ENCODE data around the gene RIBC2. TPM values are rescaled to one million over a fixed set of nuclear protein-coding genes. Genes with fewer than 3 reads are reported as not detected.

The RIBC2 gene
- total RNA-seq, 4 donors from 2014 or later = not detected

- no peaks in the 10 kb centered on the region for H3K27me3 ChIP-seq
- intact Hi-C loops (cut with DNase I; ENCODE audit: low total_unique reads) = no loop called here
- no peaks in the 10 kb centered on the region for H3K4me1 ChIP-seq
- H3K36me3 ChIP-seq = no peaks in the 10 kb centered on the region
- no peak overlapping the region for H3K27ac ChIP-seq
- in situ Hi-C loops (cut with MboI; ENCODE audit: low pct_ligation_motif_present in 1 of 4, low pct_unique_long_range_greater_than_20kb in 1 of 4, low sequenced_read_pairs in 3 of 4) = loop anchor here in 2 of 4 donors (5.0 kb wide), 1 partner anchor 158 kb away; no protein-coding TSS in a partner anchor
- H3K9me3 ChIP-seq = no peaks in the 10 kb centered on the region
- no peak for DNase-seq
- no peak for TF ChIP-seq POLR2AphosphoS5 (IDR thresholded peaks at IDR 0.05)
- TF ChIP-seq EP300 (IDR thresholded peaks at IDR 0.05; ENCODE audit: low read depth) = no peak
- no peak for TF ChIP-seq CTCF (IDR thresholded peaks at IDR 0.05)
- no peak for TF ChIP-seq POLR2A (IDR thresholded peaks at IDR 0.05)
- WGBS, 2 donors (ENCODE audit: low coverage in 1 of 2) = 94 to 100% methylated on average over 1 to 23 of the region's 23 CpGs
- no peak overlapping the region for H3K4me3 ChIP-seq
Measured at GRCh38 chr22:45425531-45426265, 12.2 kb downstream of the RIBC2 start.

- Histone ChIP-seq H3K4me3 (no peak overlapping the region), H3K27me3 (no peaks in the 10 kb centered on the region), H3K27ac (no peak overlapping the region), H3K36me3 (no peaks in the 10 kb centered on the region), H3K4me1 (no peaks in the 10 kb centered on the region), H3K9me3 (no peaks in the 10 kb centered on the region)
- intact Hi-C loops (cut with DNase I; ENCODE audit: low total_unique reads) = no loop called here
- in situ Hi-C loops (cut with MboI; ENCODE audit: low pct_ligation_motif_present in 1 of 4, low pct_unique_long_range_greater_than_20kb in 1 of 4, low sequenced_read_pairs in 3 of 4) = loop anchor here in 2 of 4 donors (5.0 kb wide), 1 partner anchor 159 kb away; no protein-coding TSS in a partner anchor
- 96% methylated on average over 9 of the region's 9 CpGs; no CpG with 5 or more reads in 1 of the 2 donors for WGBS, 2 donors (ENCODE audit: low coverage in 1 of 2)
- TF ChIP-seq POLR2AphosphoS5 (IDR thresholded peaks at IDR 0.05) (no peak), POLR2A (IDR thresholded peaks at IDR 0.05) (no peak), CTCF (IDR thresholded peaks at IDR 0.05) (no peak), EP300 (IDR thresholded peaks at IDR 0.05; ENCODE audit: low read depth) (no peak)
- no peak for DNase-seq
Measured at GRCh38 chr22:45426387-45426786, 12.9 kb downstream of the RIBC2 start.

GRCh38 chr22:45427114-45427513, 13.6 kb downstream of the RIBC2 start:
- Histone ChIP-seq H3K27ac (no peak overlapping the region), H3K27me3 (no peaks in the 10 kb centered on the region), H3K9me3 (no peaks in the 10 kb centered on the region), H3K4me1 (no peaks in the 10 kb centered on the region), H3K36me3 (no peaks in the 10 kb centered on the region), H3K4me3 (no peak overlapping the region)
- no peak for DNase-seq
- in situ Hi-C loops (cut with MboI; ENCODE audit: low pct_ligation_motif_present in 1 of 4, low pct_unique_long_range_greater_than_20kb in 1 of 4, low sequenced_read_pairs in 3 of 4) (loop anchor here in 2 of 4 donors (5.0 kb wide), 1 partner anchor 160 kb away; no protein-coding TSS in a partner anchor), intact Hi-C loops (cut with DNase I; ENCODE audit: low total_unique reads) (no loop called here)
- TF ChIP-seq POLR2AphosphoS5 (IDR thresholded peaks at IDR 0.05) (no peak), EP300 (IDR thresholded peaks at IDR 0.05; ENCODE audit: low read depth) (no peak), POLR2A (IDR thresholded peaks at IDR 0.05) (no peak), CTCF (IDR thresholded peaks at IDR 0.05) (no peak)
- 73 to 98% methylated on average over 2 of the region's 2 CpGs for WGBS, 2 donors (ENCODE audit: low coverage in 1 of 2)

GRCh38 chr22:45428391-45429385, 15.2 kb downstream of the RIBC2 start:
- 82 to 92% methylated on average over 13 to 19 of the region's 19 CpGs for WGBS, 2 donors (ENCODE audit: low coverage in 1 of 2)
- H3K27ac ChIP-seq = no peak overlapping the region
- intact Hi-C loops (cut with DNase I; ENCODE audit: low total_unique reads) (no loop called here), in situ Hi-C loops (cut with MboI; ENCODE audit: low pct_ligation_motif_present in 1 of 4, low pct_unique_long_range_greater_than_20kb in 1 of 4, low sequenced_read_pairs in 3 of 4) (loop anchor here in 2 of 4 donors (5.0 kb wide), 1 partner anchor 161 kb away; no protein-coding TSS in a partner anchor)
- no peaks in the 10 kb centered on the region for H3K4me1 ChIP-seq
- no peak overlapping the region for H3K4me3 ChIP-seq
- H3K27me3 ChIP-seq = no peaks in the 10 kb centered on the region
- TF ChIP-seq POLR2A (IDR thresholded peaks at IDR 0.05) (no peak), EP300 (IDR thresholded peaks at IDR 0.05; ENCODE audit: low read depth) (no peak), CTCF (IDR thresholded peaks at IDR 0.05) (no peak), POLR2AphosphoS5 (IDR thresholded peaks at IDR 0.05) (no peak)
- no peak for DNase-seq
- no peaks in the 10 kb centered on the region for H3K36me3 ChIP-seq
- no peaks in the 10 kb centered on the region for H3K9me3 ChIP-seq
